ENCODE measurements around the gene MTMR12.

- TF ChIP-seq POLR2AphosphoS5 (IDR thresholded peaks at IDR 0.05; ENCODE audit: low read depth, low read length) (no peak), POLR2A (IDR thresholded peaks at IDR 0.05; ENCODE audit: low read depth, low read length) (no peak)
Observed at GRCh38 chr5:32201122-32201753, 111.5 kb downstream of the MTMR12 start.

Measured in GM12892 (cell line).